ENCODE measurements around the gene PCDHGB5.

DNA sequence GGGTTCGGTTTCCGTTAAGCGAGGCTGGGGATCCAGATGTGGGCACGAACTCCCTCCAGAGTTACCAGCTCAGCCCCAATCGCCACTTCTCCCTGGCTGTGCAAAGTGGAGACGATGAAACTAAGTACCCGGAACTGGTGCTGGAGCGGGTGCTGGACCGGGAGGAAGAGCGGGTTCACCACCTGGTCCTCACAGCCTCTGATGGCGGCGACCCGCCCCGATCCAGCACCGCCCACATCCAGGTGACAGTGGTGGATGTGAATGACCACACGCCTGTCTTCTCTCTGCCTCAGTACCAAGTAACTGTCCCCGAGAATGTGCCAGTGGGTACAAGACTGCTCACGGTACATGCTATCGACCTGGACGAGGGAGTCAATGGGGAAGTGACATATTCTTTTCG lies 14.4 kb upstream of the PCDHGB5 start:
- TF ChIP-seq, protein P1, sequence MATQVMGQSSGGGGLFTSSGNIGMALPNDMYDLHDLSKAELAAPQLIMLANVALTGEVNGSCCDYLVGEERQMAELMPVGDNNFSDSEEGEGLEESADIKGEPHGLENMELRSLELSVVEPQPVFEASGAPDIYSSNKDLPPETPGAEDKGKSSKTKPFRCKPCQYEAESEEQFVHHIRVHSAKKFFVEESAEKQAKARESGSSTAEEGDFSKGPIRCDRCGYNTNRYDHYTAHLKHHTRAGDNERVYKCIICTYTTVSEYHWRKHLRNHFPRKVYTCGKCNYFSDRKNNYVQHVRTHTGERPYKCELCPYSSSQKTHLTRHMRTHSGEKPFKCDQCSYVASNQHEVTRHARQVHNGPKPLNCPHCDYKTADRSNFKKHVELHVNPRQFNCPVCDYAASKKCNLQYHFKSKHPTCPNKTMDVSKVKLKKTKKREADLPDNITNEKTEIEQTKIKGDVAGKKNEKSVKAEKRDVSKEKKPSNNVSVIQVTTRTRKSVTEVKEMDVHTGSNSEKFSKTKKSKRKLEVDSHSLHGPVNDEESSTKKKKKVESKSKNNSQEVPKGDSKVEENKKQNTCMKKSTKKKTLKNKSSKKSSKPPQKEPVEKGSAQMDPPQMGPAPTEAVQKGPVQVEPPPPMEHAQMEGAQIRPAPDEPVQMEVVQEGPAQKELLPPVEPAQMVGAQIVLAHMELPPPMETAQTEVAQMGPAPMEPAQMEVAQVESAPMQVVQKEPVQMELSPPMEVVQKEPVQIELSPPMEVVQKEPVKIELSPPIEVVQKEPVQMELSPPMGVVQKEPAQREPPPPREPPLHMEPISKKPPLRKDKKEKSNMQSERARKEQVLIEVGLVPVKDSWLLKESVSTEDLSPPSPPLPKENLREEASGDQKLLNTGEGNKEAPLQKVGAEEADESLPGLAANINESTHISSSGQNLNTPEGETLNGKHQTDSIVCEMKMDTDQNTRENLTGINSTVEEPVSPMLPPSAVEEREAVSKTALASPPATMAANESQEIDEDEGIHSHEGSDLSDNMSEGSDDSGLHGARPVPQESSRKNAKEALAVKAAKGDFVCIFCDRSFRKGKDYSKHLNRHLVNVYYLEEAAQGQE (IDR thresholded peaks at IDR 0.05; ENCODE audit: borderline replicate concordance) = no peak
- TF ChIP-seq EZH2 (IDR thresholded peaks at IDR 0.05; ENCODE audit: borderline replicate concordance, insufficient read depth, low read length, poor library complexity, severe bottlenecking) (no peak), TAF1 (IDR thresholded peaks at IDR 0.05; ENCODE audit: low read depth) (no peak), RAD21 (conservative IDR thresholded peaks at IDR 0.05) (no peak), EP300 (conservative IDR thresholded peaks at IDR 0.05; ENCODE audit: poor library complexity, severe bottlenecking) (no peak), SMC3 (conservative IDR thresholded peaks at IDR 0.05; ENCODE audit: poor library complexity) (no peak), POLR2AphosphoS5 (IDR thresholded peaks at IDR 0.05) (no peak)
- TF ChIP-seq, protein P2, sequence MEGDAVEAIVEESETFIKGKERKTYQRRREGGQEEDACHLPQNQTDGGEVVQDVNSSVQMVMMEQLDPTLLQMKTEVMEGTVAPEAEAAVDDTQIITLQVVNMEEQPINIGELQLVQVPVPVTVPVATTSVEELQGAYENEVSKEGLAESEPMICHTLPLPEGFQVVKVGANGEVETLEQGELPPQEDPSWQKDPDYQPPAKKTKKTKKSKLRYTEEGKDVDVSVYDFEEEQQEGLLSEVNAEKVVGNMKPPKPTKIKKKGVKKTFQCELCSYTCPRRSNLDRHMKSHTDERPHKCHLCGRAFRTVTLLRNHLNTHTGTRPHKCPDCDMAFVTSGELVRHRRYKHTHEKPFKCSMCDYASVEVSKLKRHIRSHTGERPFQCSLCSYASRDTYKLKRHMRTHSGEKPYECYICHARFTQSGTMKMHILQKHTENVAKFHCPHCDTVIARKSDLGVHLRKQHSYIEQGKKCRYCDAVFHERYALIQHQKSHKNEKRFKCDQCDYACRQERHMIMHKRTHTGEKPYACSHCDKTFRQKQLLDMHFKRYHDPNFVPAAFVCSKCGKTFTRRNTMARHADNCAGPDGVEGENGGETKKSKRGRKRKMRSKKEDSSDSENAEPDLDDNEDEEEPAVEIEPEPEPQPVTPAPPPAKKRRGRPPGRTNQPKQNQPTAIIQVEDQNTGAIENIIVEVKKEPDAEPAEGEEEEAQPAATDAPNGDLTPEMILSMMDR (IDR thresholded peaks at IDR 0.05; ENCODE audit: poor library complexity, severe bottlenecking) = no peak

Measured in neural cell (in vitro differentiated cells).